Left ventricle myocardium inferior (tissue), 1 donor: ENCODE data around the gene RNF144A. TPM values are rescaled to one million over a fixed set of nuclear protein-coding genes. Genes with fewer than 3 reads are reported as not detected.

Experiments
- DNase-seq: peaks from one replicate; pipeline ENCODE4 v3.0.0-alpha.2; 2020
- H3K27ac ChIP-seq: fragments of 200-600 bp; replicated peaks from 2 replicates; pipeline ENCODE4 v1.8.0; 2021
- H3K27me3 ChIP-seq: fragments of 200-600 bp; 2 replicates; pipeline ENCODE4 v1.8.0; 2021; ENCODE audit warnings: low read depth
- H3K36me3 ChIP-seq: fragments of 200-600 bp; 2 replicates; pipeline ENCODE4 v1.8.0; 2021
- H3K4me1 ChIP-seq: fragments of 200-600 bp; 2 replicates; pipeline ENCODE4 v1.8.0; 2021
- H3K4me3 ChIP-seq: fragments of 200-600 bp; 2 replicates; pipeline ENCODE4 v1.8.0; 2021; ENCODE audit warnings: mild to moderate bottlenecking, moderate library complexity
- H3K9me3 ChIP-seq: fragments of 200-600 bp; replicated peaks from 2 replicates; pipeline ENCODE4 v1.8.0; 2021
- intact Hi-C: fragments of 100-400 bp; cut with micrococcal nuclease; formaldehyde crosslinking; loops from one replicate; pipeline ENCODE4 v1.11.0; 2022
- total RNA-seq: library from RNA; stranded (reverse); fragmentation: NEBNext Ultra II Directional; extraction: Animal tissue kit (Norgen Biotek cat#: 25700); gene quantifications from one replicate; pipeline ENCODE4 v1.2.1, GENCODE V29; 2021
- TF ChIP-seq, protein P1 (sequence below): fragments of 200-600 bp; IDR thresholded peaks from 2 replicates; pipeline ENCODE4 v1.8.0; 2021; ENCODE audit warnings: antibody characterized with exemption, mild to moderate bottlenecking, borderline replicate concordance
- donor health status: DM: no; HTN: yes; CAD: no; lungs with severe emphysema.

RNF144A gene
- total RNA-seq, 1 donor from 2014 or later: 17.9 TPM

DNA sequence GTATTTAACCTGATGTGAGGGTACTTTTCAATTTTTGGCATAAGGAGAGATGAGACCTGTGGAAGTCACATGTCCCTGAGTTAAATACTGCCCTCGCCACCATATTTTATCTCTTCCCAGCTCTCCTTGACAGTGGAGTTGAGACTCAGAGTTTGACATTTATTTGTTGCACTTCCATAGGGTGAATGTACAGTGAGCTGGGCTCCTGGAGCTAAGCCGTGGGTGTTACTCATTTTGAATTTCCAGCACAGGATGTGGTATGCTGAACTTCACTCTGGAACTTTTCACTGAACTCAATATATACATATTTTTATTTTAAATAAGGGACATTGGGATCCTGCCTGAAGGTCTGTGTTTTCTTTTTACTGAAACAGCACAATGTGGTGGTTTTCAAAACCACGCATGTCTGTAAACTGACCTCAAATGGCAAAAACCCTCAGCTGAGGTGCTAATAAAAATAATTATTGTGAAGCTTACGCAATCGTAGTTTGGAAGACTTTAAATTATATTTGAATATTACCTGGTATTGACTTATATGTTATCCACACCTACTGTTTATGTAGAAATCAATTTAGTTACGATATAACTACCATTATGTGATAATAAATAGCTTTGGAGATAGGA is 12.1 kb downstream of the RNF144A start:
- Histone ChIP-seq H3K4me1 (peaks cover 91% of the 10 kb centered on the region), H3K27me3 (no peaks in the 10 kb centered on the region), H3K27ac (no peak overlapping the region), H3K4me3 (no peak overlapping the region), H3K9me3 (no peaks in the 10 kb centered on the region), H3K36me3 (no peaks in the 10 kb centered on the region)
- no peak for DNase-seq
- TF ChIP-seq, protein P1, sequence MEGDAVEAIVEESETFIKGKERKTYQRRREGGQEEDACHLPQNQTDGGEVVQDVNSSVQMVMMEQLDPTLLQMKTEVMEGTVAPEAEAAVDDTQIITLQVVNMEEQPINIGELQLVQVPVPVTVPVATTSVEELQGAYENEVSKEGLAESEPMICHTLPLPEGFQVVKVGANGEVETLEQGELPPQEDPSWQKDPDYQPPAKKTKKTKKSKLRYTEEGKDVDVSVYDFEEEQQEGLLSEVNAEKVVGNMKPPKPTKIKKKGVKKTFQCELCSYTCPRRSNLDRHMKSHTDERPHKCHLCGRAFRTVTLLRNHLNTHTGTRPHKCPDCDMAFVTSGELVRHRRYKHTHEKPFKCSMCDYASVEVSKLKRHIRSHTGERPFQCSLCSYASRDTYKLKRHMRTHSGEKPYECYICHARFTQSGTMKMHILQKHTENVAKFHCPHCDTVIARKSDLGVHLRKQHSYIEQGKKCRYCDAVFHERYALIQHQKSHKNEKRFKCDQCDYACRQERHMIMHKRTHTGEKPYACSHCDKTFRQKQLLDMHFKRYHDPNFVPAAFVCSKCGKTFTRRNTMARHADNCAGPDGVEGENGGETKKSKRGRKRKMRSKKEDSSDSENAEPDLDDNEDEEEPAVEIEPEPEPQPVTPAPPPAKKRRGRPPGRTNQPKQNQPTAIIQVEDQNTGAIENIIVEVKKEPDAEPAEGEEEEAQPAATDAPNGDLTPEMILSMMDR: no peak
- intact Hi-C loops: no loop called here

GRCh38 chr2:6930923-6931647 is 13.9 kb downstream of the RNF144A start:
- no peak overlapping the region for H3K4me3 ChIP-seq
- no peaks in the 10 kb centered on the region for H3K27me3 ChIP-seq
- TF ChIP-seq, protein P1: no peak
- intact Hi-C loops: no loop called here
- no peak for DNase-seq
- H3K36me3 ChIP-seq: no peaks in the 10 kb centered on the region
- no peaks in the 10 kb centered on the region for H3K9me3 ChIP-seq
- H3K27ac ChIP-seq: no peak overlapping the region
- H3K4me1 ChIP-seq: peaks cover 85% of the 10 kb centered on the region

GRCh38 chr2:6931753-6932152 is 14.5 kb downstream of the RNF144A start:
- intact Hi-C loops: no loop called here
- Histone ChIP-seq H3K4me1 (peaks cover 81% of the 10 kb centered on the region), H3K36me3 (no peaks in the 10 kb centered on the region), H3K27ac (no peak overlapping the region), H3K4me3 (no peak overlapping the region), H3K27me3 (no peaks in the 10 kb centered on the region), H3K9me3 (no peaks in the 10 kb centered on the region)
- TF ChIP-seq, protein P1: no peak
- DNase-seq: no peak

DNA sequence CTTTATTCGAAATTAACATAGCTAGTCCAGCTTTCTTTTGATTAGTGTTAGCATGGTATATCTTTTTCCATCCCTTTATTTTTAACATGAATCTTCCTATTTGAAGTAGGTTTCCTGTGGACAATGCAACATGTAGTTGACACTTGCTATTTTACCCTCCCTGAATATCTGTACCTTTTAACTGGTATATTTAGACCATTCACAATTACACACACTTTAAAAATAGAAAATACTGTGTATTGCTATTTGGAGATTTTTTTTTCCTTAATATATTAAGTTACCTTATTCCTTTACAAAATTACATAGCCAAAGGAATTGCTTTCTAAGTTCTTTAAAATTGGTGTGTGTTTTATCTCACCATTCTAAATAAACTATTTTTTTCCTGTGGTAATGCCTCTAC is 15.0 kb downstream of the RNF144A start:
- H3K27ac ChIP-seq: no peak overlapping the region
- DNase-seq: no peak
- no peaks in the 10 kb centered on the region for H3K27me3 ChIP-seq
- no peak overlapping the region for H3K4me3 ChIP-seq
- no peaks in the 10 kb centered on the region for H3K9me3 ChIP-seq
- H3K4me1 ChIP-seq: peaks cover 81% of the 10 kb centered on the region
- TF ChIP-seq, protein P1: no peak
- intact Hi-C loops: no loop called here
- no peaks in the 10 kb centered on the region for H3K36me3 ChIP-seq

GRCh38 chr2:6932828-6933227 is 15.6 kb downstream of the RNF144A start:
- Histone ChIP-seq H3K27ac (no peak overlapping the region), H3K4me3 (no peak overlapping the region), H3K4me1 (peaks cover 81% of the 10 kb centered on the region), H3K9me3 (no peaks in the 10 kb centered on the region), H3K36me3 (no peaks in the 10 kb centered on the region), H3K27me3 (no peaks in the 10 kb centered on the region)
- no peak for DNase-seq
- intact Hi-C loops: no loop called here
- TF ChIP-seq, protein P1: no peak
